GM19452 (cell line): ENCODE data around the gene CCNO.

ENCODE experiments used
- ATAC-seq: cut with Tn5 transposase; IDR thresholded peaks from one replicate; pipeline ENCODE4 v1.9.1; 2021; ENCODE audit not compliant: unreplicated experiment

The CCNO gene

GRCh38 chr5:55223812-55224240 lies 9.6 kb downstream of the CCNO start:
- no peak for ATAC-seq

- no peak for ATAC-seq
Measured at GRCh38 chr5:55222985-55223811, 10.2 kb downstream of the CCNO start.

GRCh38 chr5:55222092-55222984 lies 11.1 kb downstream of the CCNO start:
- ATAC-seq: no peak

GRCh38 chr5:55220433-55221185 lies 12.8 kb downstream of the CCNO start:
- no peak for ATAC-seq

GRCh38 chr5:55219770-55220169 lies 13.6 kb downstream of the CCNO start:
- no peak for ATAC-seq

GRCh38 chr5:55218967-55219366 lies 14.4 kb downstream of the CCNO start:
- ATAC-seq: no peak

GRCh38 chr5:55211184-55211874 lies 22.1 kb downstream of the CCNO start:
- ATAC-seq: no peak

- no peak for ATAC-seq
Measured at GRCh38 chr5:55205001-55205400, 28.4 kb downstream of the CCNO start.

GRCh38 chr5:55191165-55191564 lies 42.2 kb downstream of the CCNO start:
- no peak for ATAC-seq

GRCh38 chr5:55188656-55189540 lies 44.5 kb downstream of the CCNO start:
- no peak for ATAC-seq

- no peak for ATAC-seq
Measured at GRCh38 chr5:55187370-55187769, 46.0 kb downstream of the CCNO start.
